Adipocyte (in vitro differentiated cells): ENCODE data around the gene KIF18B.

Experiments
- DNase-seq: peaks from one replicate; pipeline ENCODE4 v3.0.0-alpha.2; 2015; ENCODE audit warnings: low read depth
- H3K27me3 ChIP-seq: replicated peaks from 2 replicates; pipeline ENCODE4 v1.7.0; 2013; ENCODE audit warnings: mild to moderate bottlenecking, low read length, moderate library complexity; ENCODE audit not compliant: control insufficient read depth, insufficient read depth
- H3K36me3 ChIP-seq: 2 replicates; pipeline ENCODE4 v1.7.0; 2013; ENCODE audit warnings: low read length, mild to moderate bottlenecking, moderate library complexity; ENCODE audit not compliant: control insufficient read depth, insufficient read depth, severe bottlenecking
- H3K4me1 ChIP-seq: 2 replicates; pipeline ENCODE4 v1.7.0; 2013; ENCODE audit warnings: mild to moderate bottlenecking, low read length, moderate library complexity; ENCODE audit not compliant: control insufficient read depth, insufficient read depth
- H3K4me3 ChIP-seq: 2 replicates; pipeline ENCODE4 v1.7.0; 2013; ENCODE audit warnings: mild to moderate bottlenecking, low read length, moderate library complexity
- H3K9ac ChIP-seq: 2 replicates; pipeline ENCODE4 v1.7.0; 2013; ENCODE audit warnings: mild to moderate bottlenecking, low read length, moderate library complexity
- H3K9me3 ChIP-seq: 2 replicates; pipeline ENCODE4 v1.7.0; 2013; ENCODE audit warnings: mild to moderate bottlenecking, low read length, moderate library complexity; ENCODE audit not compliant: control insufficient read depth

KIF18B gene

GRCh38 chr17:44906763-44907728 lies 40.5 kb downstream of the KIF18B start:
- DNase-seq, result no peak
- no peaks in the 10 kb centered on the region for H3K36me3 ChIP-seq
- no peaks in the 10 kb centered on the region for H3K27me3 ChIP-seq

GRCh38 chr17:44906010-44906646 lies 41.4 kb downstream of the KIF18B start:
- Histone ChIP-seq H3K27me3 (no peaks in the 10 kb centered on the region), H3K36me3 (no peaks in the 10 kb centered on the region), H3K9me3 (no peaks in the 10 kb centered on the region), H3K9ac (peak overlapping the region; percentile 30), H3K4me1 (peaks cover 33% of the 10 kb centered on the region), H3K4me3 (no peak overlapping the region)
- DNase-seq, result peak; percentile 58

More at GRCh38 chr17:44906763-44907728, 40.5 kb downstream of the KIF18B start:
- no peak overlapping the region for H3K4me3 ChIP-seq
- peaks cover 25% of the 10 kb centered on the region for H3K4me1 ChIP-seq
- no peaks in the 10 kb centered on the region for H3K9me3 ChIP-seq
- no peak overlapping the region for H3K9ac ChIP-seq

DNA sequence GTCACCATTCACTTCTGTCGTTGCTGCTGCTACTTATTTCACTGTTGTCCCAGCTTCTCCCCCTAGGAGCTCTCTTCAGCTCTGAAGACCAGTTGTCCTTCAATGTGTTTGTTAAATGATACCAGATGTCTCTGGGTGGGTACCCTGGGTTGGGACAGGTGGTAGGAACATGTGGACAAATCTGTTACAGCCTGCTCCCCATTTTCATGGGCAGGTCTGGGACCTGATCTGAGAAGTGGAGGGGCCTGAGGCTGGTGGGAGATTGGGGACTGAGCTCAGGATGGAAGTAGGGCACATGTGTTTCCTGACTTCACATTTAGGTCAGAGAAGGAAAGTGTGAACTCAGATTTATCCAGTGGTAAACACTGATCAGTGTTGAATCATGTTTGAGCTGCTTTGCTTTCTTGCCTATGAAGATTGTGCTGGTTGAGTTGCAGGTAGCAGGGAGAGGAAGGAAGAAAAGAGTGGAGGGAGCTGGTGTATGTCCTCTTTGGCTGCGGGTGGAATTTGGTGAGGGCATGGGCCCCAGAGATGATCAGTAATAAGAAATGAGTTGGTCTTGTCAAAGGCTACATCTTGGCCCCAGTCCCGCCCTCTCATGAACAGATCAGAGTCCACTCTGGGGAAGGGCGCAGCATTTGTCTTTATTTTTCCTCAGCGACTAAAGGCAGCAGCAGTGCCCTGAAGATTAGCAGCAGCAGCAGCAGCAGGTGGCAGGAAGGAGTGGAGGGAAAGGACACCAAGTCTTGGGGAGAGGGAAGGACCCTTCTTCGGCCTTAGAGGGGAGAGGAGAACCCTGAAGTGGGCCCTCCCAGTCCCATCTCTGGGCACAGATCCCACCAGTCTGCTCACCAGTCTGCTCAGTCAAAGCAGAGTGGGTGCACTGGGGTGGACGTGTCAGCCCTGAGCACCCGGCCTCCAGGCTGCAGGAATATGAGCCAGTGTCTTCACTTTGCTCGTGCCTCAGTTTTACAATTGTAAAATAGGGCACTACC lies 42.3 kb downstream of the KIF18B start:
- DNase-seq, result no peak
- peaks cover 40% of the 10 kb centered on the region for H3K4me1 ChIP-seq
- H3K4me3 ChIP-seq, result no peak overlapping the region
- no peaks in the 10 kb centered on the region for H3K9me3 ChIP-seq
- H3K27me3 ChIP-seq, result no peaks in the 10 kb centered on the region
- H3K36me3 ChIP-seq, result no peaks in the 10 kb centered on the region
- H3K9ac ChIP-seq, result peak overlapping the region; percentile 30

DNA sequence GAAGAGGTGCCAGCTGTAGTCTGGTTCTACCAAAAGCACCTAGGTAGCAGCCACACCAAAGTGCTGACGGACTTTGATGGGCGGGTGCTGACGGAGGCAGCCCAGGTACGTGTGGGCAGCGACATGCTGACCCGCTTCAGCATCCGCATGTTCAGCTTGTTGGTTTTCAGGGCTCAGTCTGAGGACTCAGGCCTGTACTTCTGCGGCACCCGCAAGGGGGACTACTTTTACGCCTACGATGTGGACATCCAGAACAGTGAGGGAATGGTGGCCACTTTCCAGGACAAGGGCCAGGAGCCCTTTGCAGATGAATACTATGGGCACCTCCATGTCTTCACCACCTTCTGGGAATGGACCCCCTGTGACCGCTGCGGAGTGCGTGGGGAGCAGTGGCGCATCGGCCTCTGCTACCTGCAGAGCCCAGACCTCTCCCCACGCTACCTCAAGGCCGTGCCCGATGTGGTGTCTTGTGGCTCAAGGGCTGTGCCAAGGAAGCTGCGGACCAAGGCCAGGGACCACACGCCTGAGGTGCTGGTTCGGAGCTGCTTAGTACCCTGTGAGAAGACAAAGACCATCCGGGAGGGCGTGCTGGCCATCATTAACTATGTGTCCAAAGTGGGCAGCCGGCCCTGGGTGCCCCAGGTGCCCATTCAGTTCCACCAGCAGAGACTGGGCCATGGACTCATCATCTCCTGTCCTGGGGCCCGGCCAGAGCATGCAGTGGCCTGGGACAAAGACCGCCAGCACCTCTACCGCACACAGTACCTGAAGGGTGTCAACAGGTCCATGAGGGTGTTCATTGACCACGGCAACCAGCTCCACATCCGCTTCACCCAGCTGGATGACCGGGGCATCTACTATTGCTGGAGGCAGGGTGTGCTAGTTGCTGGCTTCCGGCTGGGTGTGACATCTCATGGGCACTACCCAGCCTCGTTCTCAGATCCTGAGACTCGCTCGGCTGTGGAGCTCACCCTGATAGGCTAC lies 43.3 kb downstream of the KIF18B start:
- Histone ChIP-seq H3K36me3 (no peaks in the 10 kb centered on the region), H3K27me3 (no peaks in the 10 kb centered on the region), H3K9ac (no peak overlapping the region), H3K4me1 (peaks cover 38% of the 10 kb centered on the region), H3K4me3 (no peak overlapping the region), H3K9me3 (no peaks in the 10 kb centered on the region)
- no peak for DNase-seq

DNA sequence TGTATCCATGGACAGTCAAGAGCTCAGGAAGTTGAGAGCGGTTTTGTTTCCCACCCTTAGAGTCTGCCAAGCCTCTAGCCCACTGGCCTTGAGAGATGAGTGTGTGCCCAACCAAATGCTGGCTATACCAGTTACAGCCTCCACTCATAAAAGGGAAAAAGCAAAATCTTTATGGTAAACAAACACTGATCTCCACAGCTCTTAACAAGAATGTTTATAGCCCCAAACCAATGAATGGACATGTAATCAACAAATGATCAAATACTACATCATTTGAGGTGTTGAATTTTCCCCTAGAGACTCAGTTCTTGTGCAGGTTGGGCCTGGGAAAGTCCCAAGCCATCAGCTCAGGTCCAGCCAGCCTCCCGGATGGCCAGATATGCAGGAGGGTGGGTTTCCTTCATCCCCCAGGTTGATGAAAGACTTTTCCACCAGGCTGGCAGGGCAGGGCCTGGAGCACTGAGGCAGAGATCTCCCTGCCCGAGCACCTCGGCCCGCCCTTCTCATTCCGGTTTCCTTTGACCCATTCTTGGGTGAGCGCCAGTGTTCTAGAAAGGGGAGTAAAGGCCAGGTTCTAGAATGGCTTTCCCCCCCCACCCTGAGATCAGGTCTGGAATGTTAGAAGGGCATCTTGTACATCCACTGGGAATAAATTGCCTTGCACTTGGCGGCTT lies 44.4 kb downstream of the KIF18B start:
- DNase-seq, result no peak
- no peak overlapping the region for H3K4me3 ChIP-seq
- no peaks in the 10 kb centered on the region for H3K9me3 ChIP-seq
- no peaks in the 10 kb centered on the region for H3K27me3 ChIP-seq
- H3K4me1 ChIP-seq, result peaks cover 39% of the 10 kb centered on the region
- H3K9ac ChIP-seq, result no peak overlapping the region
- H3K36me3 ChIP-seq, result no peaks in the 10 kb centered on the region

DNA sequence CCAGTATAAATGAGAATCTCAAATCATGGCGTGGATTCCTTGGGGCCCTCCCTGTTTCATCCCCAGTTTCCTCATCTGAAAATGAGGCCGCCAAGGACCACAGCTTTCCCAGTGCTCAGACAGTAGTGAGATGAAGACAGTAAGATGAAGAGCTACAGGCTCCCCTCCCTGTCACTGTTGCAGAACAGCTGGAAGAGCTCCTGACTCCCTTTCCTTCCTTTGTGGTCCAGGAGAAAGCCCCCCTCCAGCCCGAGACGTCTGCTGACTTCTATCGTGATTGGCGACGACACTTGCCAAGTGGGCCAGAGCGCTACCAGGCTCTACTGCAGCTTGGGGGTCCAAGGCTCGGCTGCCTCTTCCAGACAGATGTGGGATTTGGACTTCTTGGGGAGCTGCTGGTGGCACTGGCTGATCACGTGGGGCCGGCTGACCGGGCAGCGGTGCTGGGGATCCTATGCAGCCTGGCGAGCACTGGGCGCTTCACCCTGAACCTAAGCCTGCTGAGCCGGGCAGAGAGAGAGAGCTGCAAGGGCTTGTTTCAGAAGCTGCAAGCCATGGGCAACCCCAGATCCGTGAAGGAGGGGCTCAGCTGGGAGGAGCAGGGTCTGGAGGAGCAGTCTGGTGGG lies 45.3 kb downstream of the KIF18B start:
- Histone ChIP-seq H3K9me3 (no peaks in the 10 kb centered on the region), H3K36me3 (no peaks in the 10 kb centered on the region), H3K27me3 (no peaks in the 10 kb centered on the region), H3K9ac (no peak overlapping the region), H3K4me1 (peaks cover 39% of the 10 kb centered on the region), H3K4me3 (no peak overlapping the region)
- DNase-seq, result no peak

DNA sequence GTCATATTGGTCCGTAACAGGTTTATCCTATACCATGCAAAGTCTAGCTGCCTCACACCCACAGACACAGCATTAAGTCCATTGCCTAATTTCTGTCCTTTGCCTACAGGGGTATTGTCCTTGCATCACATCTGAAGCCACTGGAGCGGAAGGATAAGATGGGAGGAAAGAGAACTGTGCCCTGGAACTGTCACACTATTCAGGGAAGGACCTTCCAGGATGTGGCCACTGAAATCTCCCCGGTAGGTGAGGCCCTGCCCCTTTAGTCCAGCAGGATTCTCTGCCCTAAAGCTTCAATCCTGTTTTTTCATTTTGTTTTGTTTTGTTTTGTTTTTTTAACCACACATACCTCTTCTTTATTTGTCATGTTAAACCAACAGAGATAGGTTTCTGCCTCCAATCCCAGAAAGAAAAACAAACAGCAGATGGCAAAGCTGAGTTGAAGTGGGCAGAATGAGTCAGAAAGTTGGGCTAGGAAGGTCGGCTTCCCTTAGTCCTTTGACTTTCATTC lies 46.1 kb downstream of the KIF18B start:
- peak; percentile 78 for DNase-seq
- Histone ChIP-seq H3K4me3 (no peak overlapping the region), H3K9ac (peak overlapping the region; percentile 99), H3K36me3 (no peaks in the 10 kb centered on the region), H3K4me1 (peaks cover 38% of the 10 kb centered on the region), H3K9me3 (no peaks in the 10 kb centered on the region), H3K27me3 (no peaks in the 10 kb centered on the region)

- Histone ChIP-seq H3K4me1 (peaks cover 33% of the 10 kb centered on the region), H3K9ac (peak overlapping the region; percentile 99), H3K4me3 (no peak overlapping the region), H3K9me3 (no peaks in the 10 kb centered on the region), H3K36me3 (peaks cover 2% of the 10 kb centered on the region), H3K27me3 (no peaks in the 10 kb centered on the region)
- DNase-seq, result peak; percentile 67
Measured at GRCh38 chr17:44900894-44901293, 46.7 kb downstream of the KIF18B start.

- Histone ChIP-seq H3K4me1 (peaks cover 29% of the 10 kb centered on the region), H3K9ac (peak within 1 kb of the TSS; percentile 99), H3K4me3 (peak within 1 kb of the TSS; percentile 98), H3K27me3 (no peaks in the 10 kb centered on the region), H3K36me3 (peaks cover 7% of the 10 kb centered on the region), H3K9me3 (no peaks in the 10 kb centered on the region)
- DNase-seq, result peak; percentile 94
Measured at GRCh38 chr17:44899074-44899782, 48.3 kb downstream of the KIF18B start, which contains the start of gene EFTUD2. Gene EFTUD2, minus strand, starts transcription at chr17:44899445. Its CDS starts 4,924 bp downstream, at chr17:44894521.
